ES-I3 (cell line): ENCODE measurements around the gene GATA2.

Source experiments
- H3K36me3 ChIP-seq: 2 replicates; pipeline ENCODE4 v1.6.1; 2013; ENCODE audit warnings: mild to moderate bottlenecking, low read length, control low read depth, moderate library complexity; ENCODE audit not compliant: insufficient read depth
- H3K4me1 ChIP-seq: 2 replicates; pipeline ENCODE4 v1.6.1; 2013; ENCODE audit warnings: mild to moderate bottlenecking, control low read depth, low read length; ENCODE audit not compliant: insufficient read depth
- H3K9ac ChIP-seq: 2 replicates; pipeline ENCODE4 v1.6.1; 2013; ENCODE audit warnings: low read depth, mild to moderate bottlenecking, low read length, moderate library complexity
- H3K9me3 ChIP-seq: 2 replicates; pipeline ENCODE4 v1.6.1; 2013; ENCODE audit warnings: mild to moderate bottlenecking, low read length, moderate library complexity; ENCODE audit not compliant: control insufficient read depth, insufficient read depth

The GATA2 gene

GRCh38 chr3:128506754-128507153 is 13.8 kb upstream of the GATA2 start:
- Histone ChIP-seq H3K4me1 (no peaks in the 10 kb centered on the region), H3K9me3 (no peaks in the 10 kb centered on the region), H3K36me3 (no peaks in the 10 kb centered on the region), H3K9ac (no peak overlapping the region)

GRCh38 chr3:128505771-128506170 is 12.8 kb upstream of the GATA2 start:
- H3K9ac ChIP-seq: no peak overlapping the region
- H3K4me1 ChIP-seq: no peaks in the 10 kb centered on the region
- no peaks in the 10 kb centered on the region for H3K36me3 ChIP-seq
- no peaks in the 10 kb centered on the region for H3K9me3 ChIP-seq

GRCh38 chr3:128504963-128505730 is 12.1 kb upstream of the GATA2 start:
- no peaks in the 10 kb centered on the region for H3K9me3 ChIP-seq
- no peaks in the 10 kb centered on the region for H3K36me3 ChIP-seq
- H3K9ac ChIP-seq: no peak overlapping the region
- no peaks in the 10 kb centered on the region for H3K4me1 ChIP-seq

DNA sequence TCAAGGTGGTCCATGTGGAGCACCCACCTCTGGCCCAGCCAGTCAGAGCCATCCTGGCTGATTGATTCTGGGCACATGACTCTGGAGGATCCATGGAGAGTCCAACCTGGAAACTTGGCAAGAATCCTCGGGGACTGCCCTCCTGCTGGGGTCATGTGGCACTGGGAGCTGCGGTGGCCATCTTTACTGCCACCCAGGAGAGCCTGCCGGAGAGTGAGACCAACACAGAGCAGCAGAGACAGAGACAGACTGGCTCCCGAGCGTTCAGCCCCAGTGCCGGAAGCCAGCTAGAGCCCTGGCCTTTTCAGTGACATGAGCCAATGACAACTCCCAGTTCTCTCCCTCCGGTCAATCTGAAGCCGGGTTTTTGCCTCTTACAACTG is 11.5 kb upstream of the GATA2 start:
- no peaks in the 10 kb centered on the region for H3K9me3 ChIP-seq
- H3K36me3 ChIP-seq: no peaks in the 10 kb centered on the region
- H3K9ac ChIP-seq: no peak overlapping the region
- H3K4me1 ChIP-seq: no peaks in the 10 kb centered on the region

DNA sequence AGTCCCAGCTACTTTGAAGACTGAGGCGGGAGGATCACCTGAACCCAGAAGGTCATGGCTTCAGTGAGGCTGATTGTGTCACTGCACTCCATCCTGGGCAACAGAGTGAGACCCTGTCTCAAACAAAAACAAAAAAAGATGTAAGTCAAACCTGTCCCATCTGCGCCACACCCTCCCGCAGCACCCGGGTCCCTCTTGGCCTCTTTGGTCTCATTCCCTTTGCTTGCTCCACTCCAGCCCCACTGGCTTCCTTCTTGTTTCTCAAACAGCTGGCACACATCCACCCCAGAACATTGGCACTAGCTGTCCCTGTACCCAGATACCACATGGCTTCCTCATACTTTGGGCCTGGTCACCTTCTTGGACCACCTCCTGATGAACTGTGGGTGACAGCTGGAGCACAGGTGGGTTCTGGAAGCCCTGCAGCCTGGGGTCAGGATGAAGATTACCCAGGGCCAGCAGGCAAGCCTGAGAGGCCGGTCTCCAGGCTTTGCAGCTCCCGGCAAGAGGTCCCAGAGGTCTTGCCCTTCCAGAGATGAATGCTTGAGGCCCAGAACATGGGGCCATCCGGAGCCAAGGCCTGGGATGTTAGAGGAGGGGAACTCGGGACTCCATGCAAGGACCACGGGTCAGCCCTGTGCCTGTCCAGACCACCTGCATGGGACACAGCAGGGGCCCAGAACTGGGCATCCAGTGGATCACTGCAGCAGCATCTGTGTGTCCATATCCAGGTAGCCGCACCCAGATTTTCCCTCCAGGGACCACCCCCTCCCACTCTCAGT is 10.9 kb upstream of the GATA2 start:
- Histone ChIP-seq H3K9ac (no peak overlapping the region), H3K36me3 (no peaks in the 10 kb centered on the region), H3K4me1 (no peaks in the 10 kb centered on the region), H3K9me3 (no peaks in the 10 kb centered on the region)

DNA sequence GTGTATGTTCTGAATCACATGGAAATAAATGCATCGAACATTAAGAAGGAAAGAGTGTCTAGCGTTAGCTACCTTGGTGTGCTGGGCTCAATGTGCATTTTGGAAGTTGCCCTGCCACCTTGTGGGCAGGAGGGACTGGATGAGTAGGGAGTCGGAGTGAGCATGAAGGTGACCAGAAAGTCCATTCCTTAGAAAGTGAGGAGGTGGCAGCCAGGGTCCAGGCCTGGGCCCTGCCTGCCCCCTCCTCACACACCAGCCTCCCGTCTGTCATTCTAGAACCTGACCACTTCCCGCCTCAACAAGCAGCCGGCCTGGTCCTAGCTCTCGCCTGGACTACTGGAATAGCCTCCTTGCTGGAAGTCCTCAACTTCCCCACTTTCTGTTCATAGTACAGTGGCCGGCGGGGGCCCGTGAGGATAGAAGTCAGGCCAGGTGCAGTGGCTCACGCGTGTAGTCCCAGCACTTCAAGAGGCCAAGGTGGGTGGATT is 10.2 kb upstream of the GATA2 start:
- Histone ChIP-seq H3K4me1 (no peaks in the 10 kb centered on the region), H3K36me3 (no peaks in the 10 kb centered on the region), H3K9ac (no peak overlapping the region), H3K9me3 (no peaks in the 10 kb centered on the region)

DNA sequence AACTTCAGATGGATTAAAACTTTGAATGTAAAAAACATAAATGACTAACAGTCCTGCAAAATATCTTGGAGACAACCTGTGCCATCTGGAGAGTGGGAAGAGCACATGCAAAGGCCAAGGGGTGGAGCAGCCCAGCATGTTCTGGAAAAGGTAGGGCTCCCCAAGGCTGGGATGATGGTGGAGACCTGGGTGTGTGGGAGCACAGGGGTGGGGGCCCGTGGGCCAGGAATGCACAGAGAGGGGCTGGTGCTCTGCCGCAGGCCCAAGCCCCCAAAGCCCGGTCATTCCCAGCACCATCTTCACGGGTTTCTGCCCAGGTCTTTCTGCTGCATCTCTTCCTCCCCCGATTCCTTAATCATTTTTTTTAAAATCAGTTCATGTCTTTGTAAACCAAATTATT is 9.7 kb upstream of the GATA2 start:
- H3K36me3 ChIP-seq: no peaks in the 10 kb centered on the region
- H3K9me3 ChIP-seq: no peaks in the 10 kb centered on the region
- no peak overlapping the region for H3K9ac ChIP-seq
- no peaks in the 10 kb centered on the region for H3K4me1 ChIP-seq

- H3K4me1 ChIP-seq: no peaks in the 10 kb centered on the region
- no peaks in the 10 kb centered on the region for H3K36me3 ChIP-seq
- no peak overlapping the region for H3K9ac ChIP-seq
- H3K9me3 ChIP-seq: no peaks in the 10 kb centered on the region
These were observed 8.4 kb upstream of the GATA2 start for GRCh38 chr3:128501431-128501830.

GRCh38 chr3:128500556-128500955 is 7.6 kb upstream of the GATA2 start:
- H3K9me3 ChIP-seq: no peaks in the 10 kb centered on the region
- no peaks in the 10 kb centered on the region for H3K4me1 ChIP-seq
- no peak overlapping the region for H3K9ac ChIP-seq
- no peaks in the 10 kb centered on the region for H3K36me3 ChIP-seq

- H3K9me3 ChIP-seq: no peaks in the 10 kb centered on the region
- no peaks in the 10 kb centered on the region for H3K4me1 ChIP-seq
- no peak overlapping the region for H3K9ac ChIP-seq
- H3K36me3 ChIP-seq: no peaks in the 10 kb centered on the region
These were observed 6.8 kb upstream of the GATA2 start for GRCh38 chr3:128499724-128500275.

GRCh38 chr3:128498901-128499530 is 6.0 kb upstream of the GATA2 start:
- H3K4me1 ChIP-seq: no peaks in the 10 kb centered on the region
- H3K9me3 ChIP-seq: no peaks in the 10 kb centered on the region
- no peak overlapping the region for H3K9ac ChIP-seq
- no peaks in the 10 kb centered on the region for H3K36me3 ChIP-seq

DNA sequence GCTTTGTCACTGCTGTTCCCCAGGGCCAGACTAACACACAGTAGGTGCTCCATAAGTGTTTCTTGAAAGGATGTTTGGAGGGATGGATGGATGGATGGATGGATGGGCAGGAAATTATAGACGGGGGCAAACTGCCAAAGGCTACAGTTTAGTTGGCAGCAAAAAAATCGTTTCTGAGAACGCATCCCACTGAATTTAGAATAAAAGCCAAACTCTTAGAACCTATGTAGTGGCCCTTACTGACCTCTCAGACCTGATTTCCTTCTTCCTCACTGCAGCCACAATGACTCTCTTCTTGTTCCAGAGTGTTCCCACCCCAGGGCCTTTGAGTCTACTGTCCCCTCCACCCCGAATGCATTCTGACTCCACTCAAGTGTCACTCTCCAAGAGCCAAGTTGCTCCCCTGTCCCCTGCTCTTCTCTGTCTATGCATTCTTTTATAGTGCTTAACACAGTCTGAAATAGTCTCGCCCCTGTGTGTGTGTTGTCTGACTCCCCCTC is 5.2 kb upstream of the GATA2 start:
- Histone ChIP-seq H3K9ac (no peak overlapping the region), H3K9me3 (no peaks in the 10 kb centered on the region), H3K36me3 (no peaks in the 10 kb centered on the region), H3K4me1 (0 out of 2 replicates have a peak, but pooled peaks cover 3% of the 10 kb centered on the region)

DNA sequence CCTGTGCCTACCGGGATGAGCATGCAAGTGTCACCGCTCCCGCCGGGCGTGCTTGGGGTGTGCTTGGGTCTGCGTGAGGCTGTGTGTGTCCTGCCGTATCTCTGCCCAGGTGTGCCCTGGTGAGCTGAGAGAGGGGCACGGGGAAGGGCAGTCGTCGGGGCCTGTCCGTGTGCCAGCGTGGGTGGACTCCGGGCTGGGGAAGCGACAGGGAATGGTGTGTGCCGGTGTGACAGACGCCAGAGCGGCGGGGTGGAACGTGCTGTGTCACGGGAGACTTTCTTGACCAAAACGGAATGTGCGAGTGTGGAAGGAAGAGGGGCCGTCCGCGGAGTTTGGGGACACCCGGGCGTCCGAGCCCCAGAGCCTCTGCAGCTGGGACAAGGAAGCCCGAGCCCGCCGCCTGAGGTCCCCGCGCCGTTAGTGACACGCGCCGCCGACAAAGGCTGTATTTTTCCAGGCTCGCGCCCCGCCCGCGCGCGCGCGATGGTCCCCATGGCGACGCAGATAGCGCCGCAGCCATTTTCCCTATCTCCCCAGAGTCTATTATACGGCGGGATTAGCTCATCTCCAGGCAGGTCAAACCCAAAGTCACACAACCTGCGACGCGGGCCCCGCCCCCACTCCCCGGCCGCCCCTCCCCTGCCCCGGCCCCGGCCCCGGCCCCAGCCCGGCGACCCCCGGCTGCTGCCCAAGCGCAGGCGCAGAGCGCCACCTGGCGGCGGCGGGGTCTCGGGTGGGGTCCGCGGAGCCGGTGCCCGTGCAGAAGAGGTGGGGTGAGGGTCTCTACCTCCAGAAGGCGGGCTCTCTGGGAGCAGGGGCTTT is 4.5 kb upstream of the GATA2 start:
- peak overlapping the region; percentile 35; the same call in 1 of the 2 replicates for H3K9ac ChIP-seq
- H3K36me3 ChIP-seq: no peaks in the 10 kb centered on the region
- H3K4me1 ChIP-seq: 0 out of 2 replicates have a peak, but pooled peaks cover 3% of the 10 kb centered on the region
- no peaks in the 10 kb centered on the region for H3K9me3 ChIP-seq
